ENCODE measurements around the gene RAB22A.

RAB22A gene

GRCh38 chr20:58375759-58376352 is 66.3 kb downstream of the RAB22A start:
- peak overlapping the region; percentile 63; the same call in 1 of the 2 replicates for H3K9ac ChIP-seq (ENCODE audit: low read depth, low read length)
- peaks cover 29% of the 10 kb centered on the region for H3K4me1 ChIP-seq (ENCODE audit: insufficient read depth, low read length)
- no peaks in the 10 kb centered on the region for H3K27me3 ChIP-seq (ENCODE audit: insufficient read depth, low read length)
- no peaks in the 10 kb centered on the region for H3K36me3 ChIP-seq (ENCODE audit: insufficient read depth, low read depth, low read length)
- peak overlapping the region; percentile 32; the same call in 1 of the 2 replicates for H3K4me3 ChIP-seq (ENCODE audit: low read length)
- no peak overlapping the region for H3K27ac ChIP-seq (ENCODE audit: low read length)
- H3K9me3 ChIP-seq (ENCODE audit: insufficient read depth, low read depth, low read length): no peaks in the 10 kb centered on the region

GRCh38 chr20:58377017-58377416 is 67.5 kb downstream of the RAB22A start:
- Histone ChIP-seq H3K9ac (ENCODE audit: low read depth, low read length) (no peak overlapping the region), H3K4me1 (ENCODE audit: insufficient read depth, low read length) (peaks cover 29% of the 10 kb centered on the region), H3K27ac (ENCODE audit: low read length) (no peak overlapping the region), H3K9me3 (ENCODE audit: insufficient read depth, low read depth, low read length) (peaks cover 9% of the 10 kb centered on the region; the same call in 1 of the 2 replicates), H3K27me3 (ENCODE audit: insufficient read depth, low read length) (no peaks in the 10 kb centered on the region), H3K4me3 (ENCODE audit: low read length) (no peak overlapping the region), H3K36me3 (ENCODE audit: insufficient read depth, low read depth, low read length) (no peaks in the 10 kb centered on the region)

GRCh38 chr20:58377766-58378401 is 68.4 kb downstream of the RAB22A start:
- Histone ChIP-seq H3K4me3 (ENCODE audit: low read length) (no peak overlapping the region), H3K27me3 (ENCODE audit: insufficient read depth, low read length) (no peaks in the 10 kb centered on the region), H3K27ac (ENCODE audit: low read length) (no peak overlapping the region), H3K9ac (ENCODE audit: low read depth, low read length) (no peak overlapping the region), H3K36me3 (ENCODE audit: insufficient read depth, low read depth, low read length) (no peaks in the 10 kb centered on the region), H3K4me1 (ENCODE audit: insufficient read depth, low read length) (peaks cover 22% of the 10 kb centered on the region), H3K9me3 (ENCODE audit: insufficient read depth, low read depth, low read length) (peaks cover 9% of the 10 kb centered on the region; the same call in 1 of the 2 replicates)

- H3K27me3 ChIP-seq (ENCODE audit: insufficient read depth, low read length): no peaks in the 10 kb centered on the region
- H3K4me1 ChIP-seq (ENCODE audit: insufficient read depth, low read length): peaks cover 22% of the 10 kb centered on the region
- H3K9ac ChIP-seq (ENCODE audit: low read depth, low read length): no peak overlapping the region
- H3K36me3 ChIP-seq (ENCODE audit: insufficient read depth, low read depth, low read length): no peaks in the 10 kb centered on the region
- H3K4me3 ChIP-seq (ENCODE audit: low read length): no peak overlapping the region
- peaks cover 9% of the 10 kb centered on the region; the same call in 1 of the 2 replicates for H3K9me3 ChIP-seq (ENCODE audit: insufficient read depth, low read depth, low read length)
- no peak overlapping the region for H3K27ac ChIP-seq (ENCODE audit: low read length)
Measured at GRCh38 chr20:58378704-58379103, 69.2 kb downstream of the RAB22A start.

- H3K27me3 ChIP-seq (ENCODE audit: insufficient read depth, low read length): no peaks in the 10 kb centered on the region
- no peak overlapping the region for H3K4me3 ChIP-seq (ENCODE audit: low read length)
- H3K9ac ChIP-seq (ENCODE audit: low read depth, low read length): no peak overlapping the region
- H3K4me1 ChIP-seq (ENCODE audit: insufficient read depth, low read length): no peaks in the 10 kb centered on the region; the same call in 1 of the 2 replicates
- H3K36me3 ChIP-seq (ENCODE audit: insufficient read depth, low read depth, low read length): no peaks in the 10 kb centered on the region
- H3K9me3 ChIP-seq (ENCODE audit: insufficient read depth, low read depth, low read length): peaks cover 9% of the 10 kb centered on the region; the same call in 1 of the 2 replicates
- no peak overlapping the region for H3K27ac ChIP-seq (ENCODE audit: low read length)
Measured at GRCh38 chr20:58381627-58382026, 72.1 kb downstream of the RAB22A start.

GRCh38 chr20:58382096-58382495 is 72.6 kb downstream of the RAB22A start:
- Histone ChIP-seq H3K9me3 (ENCODE audit: insufficient read depth, low read depth, low read length) (peaks cover 9% of the 10 kb centered on the region; the same call in 1 of the 2 replicates), H3K9ac (ENCODE audit: low read depth, low read length) (no peak overlapping the region), H3K27ac (ENCODE audit: low read length) (no peak overlapping the region), H3K27me3 (ENCODE audit: insufficient read depth, low read length) (no peaks in the 10 kb centered on the region), H3K36me3 (ENCODE audit: insufficient read depth, low read depth, low read length) (no peaks in the 10 kb centered on the region), H3K4me3 (ENCODE audit: low read length) (no peak overlapping the region), H3K4me1 (ENCODE audit: insufficient read depth, low read length) (no peaks in the 10 kb centered on the region)

GRCh38 chr20:58384821-58385220 is 75.3 kb downstream of the RAB22A start:
- H3K27me3 ChIP-seq (ENCODE audit: insufficient read depth, low read length): no peaks in the 10 kb centered on the region
- H3K36me3 ChIP-seq (ENCODE audit: insufficient read depth, low read depth, low read length): no peaks in the 10 kb centered on the region
- no peak overlapping the region for H3K9ac ChIP-seq (ENCODE audit: low read depth, low read length)
- no peak overlapping the region for H3K27ac ChIP-seq (ENCODE audit: low read length)
- H3K4me3 ChIP-seq (ENCODE audit: low read length): no peak overlapping the region
- H3K9me3 ChIP-seq (ENCODE audit: insufficient read depth, low read depth, low read length): peaks cover 9% of the 10 kb centered on the region; the same call in 1 of the 2 replicates
- peaks cover 2% of the 10 kb centered on the region; the same call in 1 of the 2 replicates for H3K4me1 ChIP-seq (ENCODE audit: insufficient read depth, low read length)

- Histone ChIP-seq H3K27me3 (ENCODE audit: insufficient read depth, low read length) (no peaks in the 10 kb centered on the region), H3K27ac (ENCODE audit: low read length) (no peak overlapping the region), H3K9me3 (ENCODE audit: insufficient read depth, low read depth, low read length) (no peaks in the 10 kb centered on the region), H3K36me3 (ENCODE audit: insufficient read depth, low read depth, low read length) (peaks cover 18% of the 10 kb centered on the region), H3K9ac (ENCODE audit: low read depth, low read length) (no peak overlapping the region), H3K4me3 (ENCODE audit: low read length) (peak overlapping the region; percentile 60), H3K4me1 (ENCODE audit: insufficient read depth, low read length) (peaks cover 3% of the 10 kb centered on the region; the same call in 1 of the 2 replicates)
Measured at GRCh38 chr20:58388028-58388601, 78.6 kb downstream of the RAB22A start.

- H3K9ac ChIP-seq (ENCODE audit: low read depth, low read length): peak within 1 kb of the TSS; percentile 81
- peak within 1 kb of the TSS; percentile 84 for H3K4me3 ChIP-seq (ENCODE audit: low read length)
- H3K27me3 ChIP-seq (ENCODE audit: insufficient read depth, low read length): no peaks in the 10 kb centered on the region
- peaks cover 18% of the 10 kb centered on the region for H3K36me3 ChIP-seq (ENCODE audit: insufficient read depth, low read depth, low read length)
- H3K27ac ChIP-seq (ENCODE audit: low read length): peak within 1 kb of the TSS; percentile 37
- peaks cover 3% of the 10 kb centered on the region; the same call in 1 of the 2 replicates for H3K4me1 ChIP-seq (ENCODE audit: insufficient read depth, low read length)
- H3K9me3 ChIP-seq (ENCODE audit: insufficient read depth, low read depth, low read length): no peaks in the 10 kb centered on the region
Measured at GRCh38 chr20:58388882-58389323, 79.4 kb downstream of the RAB22A start, which contains the start of gene VAPB. TSS of gene VAPB (plus strand) at chr20:58389229. CDS start at chr20:58389460, 231 bp downstream.

GRCh38 chr20:58389324-58389967 is 79.9 kb downstream of the RAB22A start:
- peak overlapping the region; percentile 37 for H3K27ac ChIP-seq (ENCODE audit: low read length)
- peaks cover 18% of the 10 kb centered on the region for H3K36me3 ChIP-seq (ENCODE audit: insufficient read depth, low read depth, low read length)
- H3K27me3 ChIP-seq (ENCODE audit: insufficient read depth, low read length): no peaks in the 10 kb centered on the region
- peaks cover 3% of the 10 kb centered on the region; the same call in 1 of the 2 replicates for H3K4me1 ChIP-seq (ENCODE audit: insufficient read depth, low read length)
- H3K4me3 ChIP-seq (ENCODE audit: low read length): peak overlapping the region; percentile 84
- peak overlapping the region; percentile 81 for H3K9ac ChIP-seq (ENCODE audit: low read depth, low read length)
- H3K9me3 ChIP-seq (ENCODE audit: insufficient read depth, low read depth, low read length): no peaks in the 10 kb centered on the region

GRCh38 chr20:58389968-58390658 is 80.6 kb downstream of the RAB22A start:
- no peaks in the 10 kb centered on the region for H3K9me3 ChIP-seq (ENCODE audit: insufficient read depth, low read depth, low read length)
- H3K27me3 ChIP-seq (ENCODE audit: insufficient read depth, low read length): no peaks in the 10 kb centered on the region
- H3K9ac ChIP-seq (ENCODE audit: low read depth, low read length): peak overlapping the region; percentile 81; the same call in 1 of the 2 replicates
- H3K27ac ChIP-seq (ENCODE audit: low read length): no peak overlapping the region
- peaks cover 3% of the 10 kb centered on the region; the same call in 1 of the 2 replicates for H3K4me1 ChIP-seq (ENCODE audit: insufficient read depth, low read length)
- H3K36me3 ChIP-seq (ENCODE audit: insufficient read depth, low read depth, low read length): peaks cover 18% of the 10 kb centered on the region
- peak overlapping the region; percentile 84 for H3K4me3 ChIP-seq (ENCODE audit: low read length)

Data from iPS-20b (cell line).